ENCODE data around the gene HDLBP. TPM values are rescaled to one million over a fixed set of nuclear protein-coding genes. Genes with fewer than 3 reads are reported as not detected.
"Not testable (repeated sequence)": the region's sequence is repeated elsewhere in the genome, so short reads cannot be mapped to it uniquely, and the experiment has no call there.

Gene HDLBP
- polyA plus RNA-seq, 1 experiment, result 707 TPM

GRCh38 chr2:241300000-241300399, 15.5 kb downstream of the HDLBP start:
- TF ChIP-seq CTCF (IDR thresholded peaks at IDR 0.05; ENCODE audit: low read depth, low read length), result no peak
- POLR2A ChIA-PET, result no interaction called here

GRCh38 chr2:241298673-241299072, 16.8 kb downstream of the HDLBP start:
- POLR2A ChIA-PET, result no interaction called here
- CTCF ChIA-PET, result interaction anchor here (1.0 kb wide), 1 partner anchor 16 kb away, joined by 3 read pairs; the partner anchor contains the start of gene HDLBP
- DNase-seq (ENCODE audit: low read depth, low spot score), result no peak
- Histone ChIP-seq H3K9me3 (ENCODE audit: control insufficient read depth, insufficient read depth, low read length) (no peaks in the 10 kb centered on the region), H3K27me3 (ENCODE audit: control insufficient read depth, insufficient read depth, low read length) (no peaks in the 10 kb centered on the region), H3K4me3 (ENCODE audit: low read depth, low read length) (no peak overlapping the region), H3K27ac (ENCODE audit: low read depth, low read length) (no peak overlapping the region)
- TF ChIP-seq CTCF (IDR thresholded peaks at IDR 0.05; ENCODE audit: low read depth, low read length), result no peak

More at GRCh38 chr2:241300000-241300399, 15.5 kb downstream of the HDLBP start:
- H3K27ac ChIP-seq (ENCODE audit: low read depth, low read length), result no peak overlapping the region
- DNase-seq (ENCODE audit: low read depth, low spot score), result no peak
- CTCF ChIA-PET, result no interaction called here
- no peaks in the 10 kb centered on the region for H3K9me3 ChIP-seq (ENCODE audit: control insufficient read depth, insufficient read depth, low read length)
- H3K4me3 ChIP-seq (ENCODE audit: low read depth, low read length), result no peak overlapping the region
- no peaks in the 10 kb centered on the region for H3K27me3 ChIP-seq (ENCODE audit: control insufficient read depth, insufficient read depth, low read length)

DNA sequence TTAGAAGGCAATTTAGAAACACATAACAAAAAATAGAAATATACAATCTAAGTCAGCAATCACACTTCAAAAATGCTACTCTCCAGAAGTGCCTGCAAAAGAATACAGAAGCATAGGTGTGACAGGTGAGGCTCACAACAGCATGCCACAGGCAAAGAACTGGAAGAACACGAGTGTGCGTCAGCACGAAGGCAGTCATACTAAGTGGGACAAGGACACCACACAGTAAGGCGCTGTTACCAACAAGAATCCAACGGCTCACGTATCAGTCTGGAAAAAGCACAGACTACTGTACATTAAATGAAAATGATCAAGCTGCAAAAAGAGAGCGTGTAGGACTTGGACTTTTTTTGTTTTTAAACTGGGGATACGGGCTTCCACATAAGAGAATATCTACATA, 18.7 kb downstream of the HDLBP start:
- H3K27ac ChIP-seq (ENCODE audit: low read depth, low read length), result no peak overlapping the region
- TF ChIP-seq CTCF (IDR thresholded peaks at IDR 0.05; ENCODE audit: low read depth, low read length), result no peak
- CTCF ChIA-PET, result no interaction called here
- H3K27me3 ChIP-seq (ENCODE audit: control insufficient read depth, insufficient read depth, low read length), result no peaks in the 10 kb centered on the region
- H3K9me3 ChIP-seq (ENCODE audit: control insufficient read depth, insufficient read depth, low read length), result no peaks in the 10 kb centered on the region
- H3K4me3 ChIP-seq (ENCODE audit: low read depth, low read length), result no peak overlapping the region
- POLR2A ChIA-PET, result interaction anchor here (1.2 kb wide), 1 partner anchor 18 kb away, joined by 3 read pairs; the partner anchor contains the start of gene HDLBP
- DNase-seq (ENCODE audit: low read depth, low spot score), result no peak

DNA sequence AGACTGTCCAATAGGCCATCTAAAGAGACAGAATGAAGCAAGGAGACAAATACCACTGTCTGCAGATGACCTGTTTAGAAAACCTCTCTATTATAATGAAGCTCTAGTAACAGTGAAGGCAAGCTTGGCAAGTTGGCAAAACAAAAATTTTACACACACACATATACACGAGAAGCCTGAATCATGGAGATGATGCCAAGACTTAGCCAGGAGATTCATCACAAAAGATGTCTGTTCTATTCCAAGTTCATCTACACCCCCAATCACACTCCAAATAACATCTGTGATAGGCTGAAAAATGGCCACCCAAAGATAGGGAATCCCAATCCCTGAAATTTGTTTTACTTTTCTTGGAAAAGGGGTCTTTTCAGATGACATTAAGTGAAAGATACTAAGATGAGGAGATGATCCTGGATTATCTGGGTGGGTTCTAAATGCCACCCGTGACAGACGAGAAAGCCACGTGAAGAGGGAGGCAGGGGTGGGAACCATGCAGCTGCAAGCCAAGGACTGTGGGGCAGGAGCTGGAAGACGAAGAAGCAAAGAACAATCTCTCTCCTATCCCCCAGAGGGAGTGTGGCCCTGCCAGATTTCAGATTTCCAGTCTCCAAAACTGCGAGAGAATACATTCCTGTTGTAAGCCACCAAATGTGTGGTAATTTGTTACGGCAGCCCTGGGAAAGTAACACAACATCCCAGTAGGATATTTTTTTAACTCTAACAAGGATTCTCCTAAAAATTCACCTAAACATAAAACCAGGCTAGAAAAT, 20.0 kb downstream of the HDLBP start:
- H3K9me3 ChIP-seq (ENCODE audit: control insufficient read depth, insufficient read depth, low read length), result no peaks in the 10 kb centered on the region
- POLR2A ChIA-PET, result interaction anchor here (0.7 kb wide), 1 partner anchor 19 kb away, joined by 4 read pairs; no protein-coding TSS in a partner anchor
- no peak overlapping the region for H3K4me3 ChIP-seq (ENCODE audit: low read depth, low read length)
- TF ChIP-seq CTCF (IDR thresholded peaks at IDR 0.05; ENCODE audit: low read depth, low read length), result no peak
- no peak for DNase-seq (ENCODE audit: low read depth, low spot score)
- no peak overlapping the region for H3K27ac ChIP-seq (ENCODE audit: low read depth, low read length)
- H3K27me3 ChIP-seq (ENCODE audit: control insufficient read depth, insufficient read depth, low read length), result no peaks in the 10 kb centered on the region
- CTCF ChIA-PET, result interaction anchor here (0.8 kb wide), 1 partner anchor 11 kb away, joined by 3 read pairs; no protein-coding TSS in a partner anchor

DNA sequence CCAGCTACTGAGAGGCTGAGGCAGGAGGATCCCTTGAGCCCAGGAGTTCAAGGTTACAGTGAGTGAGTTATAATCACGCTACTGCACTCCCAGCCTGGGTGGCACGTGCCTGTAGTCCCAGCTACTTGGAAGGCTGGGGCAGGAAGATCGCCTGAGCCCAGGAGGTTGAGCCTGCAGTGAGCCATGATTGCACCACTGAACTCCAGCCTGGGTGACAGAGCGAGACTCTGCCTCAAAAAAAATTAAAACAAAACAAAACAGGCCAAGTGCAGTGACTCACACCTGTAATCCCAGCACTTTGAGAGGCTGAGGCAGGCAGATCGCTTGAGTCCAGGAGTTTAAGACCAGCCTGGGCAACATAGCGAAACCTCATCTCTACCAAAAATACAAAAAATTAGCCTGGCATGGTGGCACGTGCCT, 22.1 kb downstream of the HDLBP start:
- POLR2A ChIA-PET; DNase-seq (ENCODE audit: low read depth, low spot score); H3K27ac ChIP-seq (ENCODE audit: low read depth, low read length); H3K9me3 ChIP-seq (ENCODE audit: control insufficient read depth, insufficient read depth, low read length); H3K4me3 ChIP-seq (ENCODE audit: low read depth, low read length); H3K27me3 ChIP-seq (ENCODE audit: control insufficient read depth, insufficient read depth, low read length); CTCF ChIA-PET: not testable (repeated sequence)

Data from AG04450 (cell line).